HL-60 (cell line): ENCODE data around the gene DDB1.

Experiments used
- DNase-seq, 2 experiments: peaks; one replicate each; pipeline ENCODE4 v3.0.0-alpha.2; 2010 to 2020; ENCODE audit warnings: low read depth in 1 of 2, low spot score in 1 of 2
- H3K27ac ChIP-seq: fragments of 250-450 bp; sonication (Bioruptor Pico); replicated peaks from 2 replicates; pipeline ENCODE4 v1.5.1; 2020; ENCODE audit warnings: mild to moderate bottlenecking, moderate library complexity
- H3K27me3 ChIP-seq: fragments of 250-450 bp; sonication (Bioruptor Pico); 2 replicates; pipeline ENCODE4 v1.5.1; 2021; ENCODE audit warnings: mild to moderate bottlenecking, moderate library complexity; ENCODE audit not compliant: insufficient read depth, poor library complexity, severe bottlenecking
- H3K4me3 ChIP-seq: replicated peaks from 2 replicates; pipeline ENCODE4 v1.5.1; 2011; ENCODE audit warnings: mild to moderate bottlenecking, control low read depth, low read length; ENCODE audit not compliant: insufficient read depth
- GABPA ChIP-seq: IDR thresholded peaks from 2 replicates; pipeline ENCODE4 v1.6.1; 2012; ENCODE audit warnings: low read depth
- POLR2AphosphoS5 ChIP-seq: IDR thresholded peaks from 2 replicates; pipeline ENCODE4 v1.6.1; 2012; ENCODE audit warnings: low read depth
- SPI1 ChIP-seq: IDR thresholded peaks from 2 replicates; pipeline ENCODE4 v1.6.1; 2012; ENCODE audit warnings: low read depth, mild to moderate bottlenecking, borderline replicate concordance
- TF ChIP-seq, protein P1 (sequence below): IDR thresholded peaks from one replicate; pipeline ENCODE4 v1.5.1; 2011; ENCODE audit warnings: low read length, control low read depth, inconsistent platforms; ENCODE audit not compliant: insufficient read depth
- TF ChIP-seq, protein P2 (sequence below): IDR thresholded peaks from 2 replicates; pipeline ENCODE4 v1.6.1; 2012; ENCODE audit warnings: low read depth; ENCODE audit not compliant: insufficient replicate concordance

DDB1 gene

DNA sequence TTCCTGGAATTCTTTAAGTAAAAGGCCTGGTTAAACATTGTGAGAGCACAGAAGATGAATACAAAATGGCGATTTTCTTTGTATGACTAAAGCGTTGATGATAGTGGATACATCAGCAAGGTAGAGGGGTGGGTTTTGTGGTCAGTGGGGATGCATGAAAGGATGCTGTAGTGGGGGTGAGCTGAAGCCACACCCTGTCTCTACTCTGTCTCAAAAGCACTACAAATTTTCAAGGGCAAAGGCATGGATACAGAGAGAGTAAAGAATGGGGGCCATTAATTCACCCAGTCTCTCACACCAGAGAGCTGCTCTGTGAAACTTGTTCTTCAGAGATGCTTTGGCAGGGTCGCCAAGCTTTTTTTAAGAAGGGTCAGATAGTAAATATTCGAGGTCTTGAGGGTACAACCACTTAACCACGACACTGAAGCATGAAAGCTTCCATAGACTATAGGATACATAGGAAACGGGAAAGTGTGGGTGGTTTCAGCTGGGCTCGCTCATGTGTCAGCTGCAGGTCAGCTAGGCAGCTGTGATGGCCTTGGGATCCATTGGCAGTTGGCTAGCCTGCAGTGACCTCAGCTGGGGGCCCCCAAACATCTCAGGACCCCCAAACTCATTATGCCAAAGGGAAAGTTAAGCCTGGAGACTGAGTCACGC, 37.6 kb upstream of the DDB1 start:
- no peak overlapping the region for H3K27ac ChIP-seq
- no peak overlapping the region for H3K4me3 ChIP-seq
- TF ChIP-seq SPI1 (no peak), POLR2AphosphoS5 (no peak), GABPA (no peak)
- TF ChIP-seq, protein P1, sequence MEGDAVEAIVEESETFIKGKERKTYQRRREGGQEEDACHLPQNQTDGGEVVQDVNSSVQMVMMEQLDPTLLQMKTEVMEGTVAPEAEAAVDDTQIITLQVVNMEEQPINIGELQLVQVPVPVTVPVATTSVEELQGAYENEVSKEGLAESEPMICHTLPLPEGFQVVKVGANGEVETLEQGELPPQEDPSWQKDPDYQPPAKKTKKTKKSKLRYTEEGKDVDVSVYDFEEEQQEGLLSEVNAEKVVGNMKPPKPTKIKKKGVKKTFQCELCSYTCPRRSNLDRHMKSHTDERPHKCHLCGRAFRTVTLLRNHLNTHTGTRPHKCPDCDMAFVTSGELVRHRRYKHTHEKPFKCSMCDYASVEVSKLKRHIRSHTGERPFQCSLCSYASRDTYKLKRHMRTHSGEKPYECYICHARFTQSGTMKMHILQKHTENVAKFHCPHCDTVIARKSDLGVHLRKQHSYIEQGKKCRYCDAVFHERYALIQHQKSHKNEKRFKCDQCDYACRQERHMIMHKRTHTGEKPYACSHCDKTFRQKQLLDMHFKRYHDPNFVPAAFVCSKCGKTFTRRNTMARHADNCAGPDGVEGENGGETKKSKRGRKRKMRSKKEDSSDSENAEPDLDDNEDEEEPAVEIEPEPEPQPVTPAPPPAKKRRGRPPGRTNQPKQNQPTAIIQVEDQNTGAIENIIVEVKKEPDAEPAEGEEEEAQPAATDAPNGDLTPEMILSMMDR: no peak
- TF ChIP-seq, protein P2, sequence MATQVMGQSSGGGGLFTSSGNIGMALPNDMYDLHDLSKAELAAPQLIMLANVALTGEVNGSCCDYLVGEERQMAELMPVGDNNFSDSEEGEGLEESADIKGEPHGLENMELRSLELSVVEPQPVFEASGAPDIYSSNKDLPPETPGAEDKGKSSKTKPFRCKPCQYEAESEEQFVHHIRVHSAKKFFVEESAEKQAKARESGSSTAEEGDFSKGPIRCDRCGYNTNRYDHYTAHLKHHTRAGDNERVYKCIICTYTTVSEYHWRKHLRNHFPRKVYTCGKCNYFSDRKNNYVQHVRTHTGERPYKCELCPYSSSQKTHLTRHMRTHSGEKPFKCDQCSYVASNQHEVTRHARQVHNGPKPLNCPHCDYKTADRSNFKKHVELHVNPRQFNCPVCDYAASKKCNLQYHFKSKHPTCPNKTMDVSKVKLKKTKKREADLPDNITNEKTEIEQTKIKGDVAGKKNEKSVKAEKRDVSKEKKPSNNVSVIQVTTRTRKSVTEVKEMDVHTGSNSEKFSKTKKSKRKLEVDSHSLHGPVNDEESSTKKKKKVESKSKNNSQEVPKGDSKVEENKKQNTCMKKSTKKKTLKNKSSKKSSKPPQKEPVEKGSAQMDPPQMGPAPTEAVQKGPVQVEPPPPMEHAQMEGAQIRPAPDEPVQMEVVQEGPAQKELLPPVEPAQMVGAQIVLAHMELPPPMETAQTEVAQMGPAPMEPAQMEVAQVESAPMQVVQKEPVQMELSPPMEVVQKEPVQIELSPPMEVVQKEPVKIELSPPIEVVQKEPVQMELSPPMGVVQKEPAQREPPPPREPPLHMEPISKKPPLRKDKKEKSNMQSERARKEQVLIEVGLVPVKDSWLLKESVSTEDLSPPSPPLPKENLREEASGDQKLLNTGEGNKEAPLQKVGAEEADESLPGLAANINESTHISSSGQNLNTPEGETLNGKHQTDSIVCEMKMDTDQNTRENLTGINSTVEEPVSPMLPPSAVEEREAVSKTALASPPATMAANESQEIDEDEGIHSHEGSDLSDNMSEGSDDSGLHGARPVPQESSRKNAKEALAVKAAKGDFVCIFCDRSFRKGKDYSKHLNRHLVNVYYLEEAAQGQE: no peak
- DNase-seq: no peak
- H3K27me3 ChIP-seq: no peaks in the 10 kb centered on the region

GRCh38 chr11:61369372-61370348, 36.8 kb upstream of the DDB1 start:
- TF ChIP-seq, protein P1: no peak
- TF ChIP-seq POLR2AphosphoS5: peak; percentile 62
- no peak overlapping the region; the same call in 1 of the 2 replicates for H3K27ac ChIP-seq
- no peak for DNase-seq
- no peak overlapping the region for H3K4me3 ChIP-seq
- no peaks in the 10 kb centered on the region for H3K27me3 ChIP-seq

DNA sequence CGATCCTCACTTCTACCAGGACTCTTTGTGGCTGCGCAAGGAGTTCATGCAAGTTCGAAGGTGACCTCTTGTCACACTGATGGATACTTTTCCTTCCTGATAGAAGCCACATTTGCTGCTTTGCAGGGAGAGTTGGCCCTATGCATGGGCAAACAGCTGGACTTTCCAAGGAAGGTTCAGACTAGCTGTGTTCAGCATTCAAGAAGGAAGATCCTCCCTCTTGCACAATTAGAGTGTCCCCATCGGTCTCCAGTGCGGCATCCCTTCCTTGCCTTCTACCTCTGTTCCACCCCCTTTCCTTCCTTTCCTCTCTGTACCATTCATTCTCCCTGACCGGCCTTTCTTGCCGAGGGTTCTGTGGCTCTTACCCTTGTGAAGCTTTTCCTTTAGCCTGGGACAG, 35.7 kb upstream of the DDB1 start:
- DNase-seq: no peak
- TF ChIP-seq, protein P2: no peak
- no peak for TF ChIP-seq GABPA
- TF ChIP-seq, protein P1: no peak
- no peak for TF ChIP-seq SPI1
- Histone ChIP-seq H3K27me3 (no peaks in the 10 kb centered on the region), H3K27ac (no peak overlapping the region), H3K4me3 (no peak overlapping the region)
